Activated T-helper 1 cell treated with anti-CD3 and anti-CD28 coated beads, Interleukin-12 subunit alpha, Interleukin-12 subunit beta, Interleukin-2, Interleukin-4 antibody, amounts not matched to agents 30 ng/mL and 10 ng/mL and 1 ng/mL, durations not matched to agents 14 hours and 24 hours and 36 hours (primary cell): ENCODE measurements around the gene PYGB. TPM values are rescaled to one million over a fixed set of nuclear protein-coding genes. Genes with fewer than 3 reads are reported as not detected.

Source experiments
- DNase-seq: peaks from one replicate; pipeline ENCODE4 v3.0.0; 2021; ENCODE audit warnings: low spot score
- H3K27ac Mint-ChIP-seq: one replicate; pipeline ENCODE4 v1.8.0; 2021; ENCODE audit warnings: mild to moderate bottlenecking, mixed read lengths
- H3K27me3 Mint-ChIP-seq: one replicate; pipeline ENCODE4 v1.8.0; 2022; ENCODE audit warnings: mild to moderate bottlenecking, moderate library complexity, mixed read lengths; ENCODE audit not compliant: insufficient read depth
- H3K36me3 Mint-ChIP-seq: one replicate; pipeline ENCODE4 v1.8.0; 2021; ENCODE audit warnings: low read depth, mixed read lengths
- H3K4me1 Mint-ChIP-seq: one replicate; pipeline ENCODE4 v1.8.0; 2021; ENCODE audit warnings: low read depth, mixed read lengths
- H3K4me3 Mint-ChIP-seq: one replicate; pipeline ENCODE4 v1.8.0; 2021; ENCODE audit warnings: mild to moderate bottlenecking, moderate library complexity, mixed read lengths
- H3K9me3 Mint-ChIP-seq: one replicate; pipeline ENCODE4 v1.8.0; 2021; ENCODE audit warnings: mixed read lengths
- intact Hi-C: fragments of 100-400 bp; cut with micrococcal nuclease; formaldehyde crosslinking; loops from one replicate; pipeline ENCODE4 v1.15.1; 2024
- total RNA-seq: library from RNA; stranded (reverse); gene quantifications from 2 replicates; pipeline ENCODE4 v1.2.3, GENCODE V29; 2022

Gene PYGB
- total RNA-seq, 1 donor from 2014 or later = 38.5 TPM

- Mint-ChIP-seq H3K9me3 (no peaks in the 10 kb centered on the region), H3K27me3 (no peaks in the 10 kb centered on the region), H3K27ac (peak overlapping the region; percentile 34), H3K4me3 (no peak overlapping the region), H3K36me3 (peaks cover 12% of the 10 kb centered on the region), H3K4me1 (no peaks in the 10 kb centered on the region)
- intact Hi-C loops = no loop called here
- no peak for DNase-seq
Observed at GRCh38 chr20:25282034-25282781, 34.3 kb downstream of the PYGB start.

GRCh38 chr20:25282796-25283195 lies 34.9 kb downstream of the PYGB start:
- DNase-seq = no peak
- Mint-ChIP-seq H3K9me3 (no peaks in the 10 kb centered on the region), H3K27ac (peak overlapping the region; percentile 34), H3K4me3 (no peak overlapping the region), H3K27me3 (no peaks in the 10 kb centered on the region), H3K4me1 (no peaks in the 10 kb centered on the region), H3K36me3 (peaks cover 13% of the 10 kb centered on the region)
- intact Hi-C loops = no loop called here

DNA sequence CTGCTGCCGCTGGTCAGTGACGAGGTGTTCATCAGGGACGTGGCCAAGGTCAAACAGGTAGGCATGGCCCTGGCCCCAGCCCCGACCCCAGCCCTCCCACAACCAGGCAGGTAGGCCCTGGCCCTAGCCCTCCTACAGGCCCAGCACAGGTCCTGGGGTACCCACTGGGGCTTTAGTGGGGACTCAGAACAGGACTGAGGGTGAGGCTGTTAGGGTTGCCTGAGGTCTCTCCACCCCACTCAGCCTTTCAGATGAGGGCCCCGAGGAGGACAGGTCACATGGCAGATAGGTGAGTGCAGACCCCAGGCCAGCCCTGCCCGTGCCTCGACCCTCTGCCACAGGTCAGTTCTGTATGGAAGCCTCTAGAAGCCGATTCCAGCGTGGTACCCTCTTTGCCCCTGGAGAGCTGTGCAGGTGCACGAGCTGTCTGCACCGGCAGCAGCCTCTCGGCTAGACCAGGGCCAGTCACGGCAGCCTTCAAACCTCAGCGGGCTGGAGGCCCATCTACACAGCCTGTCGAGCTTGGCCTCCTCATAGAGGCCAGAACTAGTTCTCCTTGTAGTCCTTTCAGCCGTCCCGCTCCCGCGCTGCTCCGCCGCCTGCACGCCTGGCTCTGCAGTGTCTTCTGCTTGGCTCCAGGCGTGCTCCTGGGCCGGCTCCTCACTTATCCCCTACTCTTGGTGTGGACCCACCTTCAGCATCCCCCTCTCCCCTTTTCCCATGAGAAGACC lies 35.5 kb downstream of the PYGB start:
- intact Hi-C loops = no loop called here
- DNase-seq = no peak
- H3K36me3 Mint-ChIP-seq = peaks cover 13% of the 10 kb centered on the region

GRCh38 chr20:25284131-25284601 lies 36.3 kb downstream of the PYGB start:
- Mint-ChIP-seq H3K4me3 (no peak overlapping the region), H3K27ac (no peak overlapping the region), H3K4me1 (no peaks in the 10 kb centered on the region), H3K27me3 (no peaks in the 10 kb centered on the region), H3K36me3 (peaks cover 13% of the 10 kb centered on the region), H3K9me3 (no peaks in the 10 kb centered on the region)
- intact Hi-C loops = no loop called here
- DNase-seq = no peak

More for the DNA sequence above, 35.5 kb downstream of the PYGB start:
- Mint-ChIP-seq H3K27ac (no peak overlapping the region), H3K4me1 (no peaks in the 10 kb centered on the region), H3K9me3 (no peaks in the 10 kb centered on the region), H3K27me3 (no peaks in the 10 kb centered on the region), H3K4me3 (no peak overlapping the region)

DNA sequence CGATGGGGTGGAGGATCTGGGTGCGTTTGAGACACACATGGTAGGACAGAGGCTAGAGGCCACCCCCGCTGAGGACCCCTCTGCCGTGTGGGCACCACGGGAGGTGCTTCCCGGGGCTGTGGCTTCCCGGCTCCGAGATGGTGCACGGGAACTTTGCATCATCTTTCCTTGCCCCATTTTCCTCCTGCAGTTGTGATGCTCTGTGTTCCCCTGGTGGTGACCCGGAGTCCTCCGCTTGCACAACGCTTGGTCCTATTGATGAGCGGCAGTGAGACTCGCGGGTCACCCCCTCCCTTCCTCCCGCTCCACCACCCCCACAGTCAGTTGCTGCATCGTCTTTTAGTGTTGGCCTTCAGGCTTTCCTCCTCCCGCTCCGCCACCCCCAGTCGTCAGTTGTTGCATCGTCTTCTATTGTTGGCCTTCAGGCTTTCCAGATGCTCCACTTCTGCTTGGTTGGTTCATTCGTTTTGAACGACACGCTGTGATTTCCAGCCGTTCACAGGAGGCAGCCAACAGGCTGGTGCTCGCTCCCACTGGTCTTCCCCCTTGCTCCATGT lies 37.3 kb downstream of the PYGB start:
- Mint-ChIP-seq H3K27ac (no peak overlapping the region), H3K9me3 (no peaks in the 10 kb centered on the region), H3K27me3 (no peaks in the 10 kb centered on the region), H3K4me3 (no peak overlapping the region), H3K36me3 (peaks cover 13% of the 10 kb centered on the region), H3K4me1 (no peaks in the 10 kb centered on the region)
- intact Hi-C loops = no loop called here
- DNase-seq = no peak

DNA sequence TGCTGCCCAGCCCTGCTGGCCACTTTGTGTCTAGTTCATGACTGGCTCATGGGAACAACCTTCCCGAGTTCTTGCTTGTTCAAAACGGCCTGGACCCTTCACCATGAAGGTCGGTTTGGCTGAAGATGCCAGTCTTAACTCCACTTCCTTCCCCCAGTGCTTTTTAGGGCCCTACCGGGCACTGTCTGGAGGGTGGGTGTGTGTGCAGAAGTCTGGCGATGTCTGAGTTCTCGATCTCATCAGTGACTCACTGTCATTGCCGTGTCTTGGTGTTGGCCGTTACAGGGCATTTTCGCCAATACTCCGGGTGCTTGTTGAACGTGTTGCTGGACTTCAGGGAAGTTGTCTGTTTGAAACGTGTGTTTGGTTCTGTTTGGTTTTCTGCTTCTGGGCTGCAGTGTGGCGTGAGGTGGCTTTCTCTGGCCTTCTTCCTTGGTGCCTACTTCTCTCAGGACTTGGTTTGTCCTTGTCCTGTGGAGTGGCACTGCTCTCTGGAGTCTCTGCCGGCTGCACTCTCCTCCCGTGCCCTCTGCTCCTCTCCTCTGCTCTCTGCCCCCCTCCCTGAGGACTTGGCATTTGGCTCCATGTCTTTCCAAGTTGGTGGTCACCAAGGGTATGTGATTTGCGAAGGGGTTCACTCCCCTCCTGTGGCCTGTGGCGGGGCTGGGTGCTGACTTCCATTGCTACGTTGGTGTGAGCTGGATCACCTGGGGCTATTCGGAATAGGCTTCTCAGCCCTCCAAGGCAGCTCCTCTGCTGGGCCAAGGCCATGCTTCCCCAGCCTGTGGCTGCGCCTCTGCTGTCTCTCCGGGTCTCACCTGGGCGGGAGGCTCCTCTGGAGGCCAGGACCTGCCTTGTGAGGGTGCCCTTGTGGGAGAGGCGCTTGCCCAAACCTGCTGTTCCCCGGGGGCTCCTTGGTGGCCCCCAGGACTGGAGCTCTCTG lies 38.2 kb downstream of the PYGB start:
- no peaks in the 10 kb centered on the region for H3K9me3 Mint-ChIP-seq
- no peaks in the 10 kb centered on the region for H3K4me1 Mint-ChIP-seq
- intact Hi-C loops = no loop called here
- no peak for DNase-seq
- no peak overlapping the region for H3K4me3 Mint-ChIP-seq
- no peaks in the 10 kb centered on the region for H3K27me3 Mint-ChIP-seq
- H3K27ac Mint-ChIP-seq = no peak overlapping the region
- H3K36me3 Mint-ChIP-seq = peaks cover 13% of the 10 kb centered on the region

DNA sequence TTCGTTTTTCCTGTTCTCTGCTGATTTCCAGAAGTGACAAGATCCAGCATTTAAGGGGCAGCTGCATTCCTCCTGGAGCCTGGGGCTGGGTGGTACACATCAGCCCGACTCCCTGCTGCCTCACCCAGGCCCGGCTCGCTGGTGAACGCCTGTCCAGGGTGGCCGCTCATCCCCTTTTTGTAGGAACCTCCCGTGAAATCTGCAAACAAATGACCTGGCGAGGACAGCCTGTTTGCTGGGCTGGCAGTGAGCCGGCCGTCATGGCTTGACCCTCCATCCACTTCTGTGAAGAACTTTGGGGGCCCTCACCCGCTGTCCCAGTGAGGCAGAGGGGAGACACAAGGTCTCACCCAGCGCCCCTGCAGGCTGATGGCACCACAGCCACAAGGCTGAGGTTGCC lies 39.0 kb downstream of the PYGB start:
- Mint-ChIP-seq H3K4me3 (no peak overlapping the region), H3K9me3 (no peaks in the 10 kb centered on the region), H3K4me1 (no peaks in the 10 kb centered on the region), H3K36me3 (peaks cover 13% of the 10 kb centered on the region), H3K27me3 (no peaks in the 10 kb centered on the region), H3K27ac (no peak overlapping the region)
- no peak for DNase-seq
- intact Hi-C loops = no loop called here

GRCh38 chr20:25287631-25288290 lies 39.9 kb downstream of the PYGB start:
- Mint-ChIP-seq H3K4me1 (no peaks in the 10 kb centered on the region), H3K27ac (no peak overlapping the region), H3K4me3 (no peak overlapping the region), H3K27me3 (no peaks in the 10 kb centered on the region), H3K36me3 (peaks cover 8% of the 10 kb centered on the region), H3K9me3 (no peaks in the 10 kb centered on the region)
- no peak for DNase-seq
- intact Hi-C loops = no loop called here

GRCh38 chr20:25288291-25289181 lies 40.7 kb downstream of the PYGB start:
- no peak for DNase-seq

GRCh38 chr20:25289886-25290597 lies 42.2 kb downstream of the PYGB start:
- H3K9me3 Mint-ChIP-seq = no peaks in the 10 kb centered on the region
- DNase-seq = no peak
- H3K27me3 Mint-ChIP-seq = no peaks in the 10 kb centered on the region
- intact Hi-C loops = no loop called here
- H3K4me3 Mint-ChIP-seq = no peak overlapping the region
- H3K4me1 Mint-ChIP-seq = no peaks in the 10 kb centered on the region
- no peak overlapping the region for H3K27ac Mint-ChIP-seq
- peaks cover 10% of the 10 kb centered on the region for H3K36me3 Mint-ChIP-seq

More at GRCh38 chr20:25288291-25289181, 40.7 kb downstream of the PYGB start:
- intact Hi-C loops = no loop called here
- no peaks in the 10 kb centered on the region for H3K27me3 Mint-ChIP-seq
- no peak overlapping the region for H3K4me3 Mint-ChIP-seq
- peaks cover 8% of the 10 kb centered on the region for H3K36me3 Mint-ChIP-seq
- H3K4me1 Mint-ChIP-seq = no peaks in the 10 kb centered on the region
- H3K27ac Mint-ChIP-seq = no peak overlapping the region
- H3K9me3 Mint-ChIP-seq = no peaks in the 10 kb centered on the region
